ENCODE results near the gene UMOD. TPM values are rescaled to one million over a fixed set of nuclear protein-coding genes. Genes with fewer than 3 reads are reported as not detected.
"Not testable (repeated sequence)": the region's sequence is repeated elsewhere in the genome, so short reads cannot be mapped to it uniquely, and the experiment has no call there.

UMOD gene
- polyA plus RNA-seq, 1 donor = not detected

DNA sequence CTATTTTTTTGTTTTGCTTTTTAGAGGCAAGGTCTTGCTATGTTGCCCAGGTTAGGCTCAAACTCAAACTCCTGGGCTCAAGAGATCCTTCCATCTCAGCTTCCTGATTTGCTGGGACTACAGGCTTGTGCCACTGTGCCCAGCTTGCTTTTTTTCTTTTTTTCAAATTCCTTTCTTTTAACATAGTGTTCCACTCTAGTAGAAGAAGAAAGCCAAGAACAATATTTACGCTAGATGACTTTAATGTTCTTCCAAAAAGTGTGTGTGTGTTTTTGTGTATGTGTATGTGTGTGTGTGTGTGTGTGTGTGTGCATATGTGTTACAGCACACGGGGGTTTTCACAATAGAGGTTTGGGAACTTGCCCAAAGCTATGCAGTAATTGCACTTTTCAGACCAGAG is 10.7 kb upstream of the UMOD start:
- DNase-seq = no peak

DNA sequence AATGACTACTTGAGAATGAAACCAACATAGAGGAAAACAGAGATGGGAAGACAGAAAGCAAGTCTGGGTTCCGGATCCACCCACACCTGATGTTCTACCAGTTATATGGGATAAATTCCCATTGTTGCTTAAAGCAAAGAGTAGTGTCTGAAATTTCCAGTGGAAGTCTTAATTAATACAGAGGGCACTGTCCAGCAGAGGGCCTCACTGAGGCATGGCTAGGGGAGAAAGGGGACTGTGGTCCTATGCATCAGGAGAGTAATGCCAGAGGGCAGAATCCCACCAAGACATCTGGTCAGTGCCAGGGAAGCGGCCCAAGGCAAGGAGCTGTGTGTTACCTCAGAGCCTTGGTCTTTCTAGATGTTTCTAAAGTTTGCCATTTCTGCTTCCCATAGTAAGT is 7.5 kb upstream of the UMOD start:
- no peak for DNase-seq

DNA sequence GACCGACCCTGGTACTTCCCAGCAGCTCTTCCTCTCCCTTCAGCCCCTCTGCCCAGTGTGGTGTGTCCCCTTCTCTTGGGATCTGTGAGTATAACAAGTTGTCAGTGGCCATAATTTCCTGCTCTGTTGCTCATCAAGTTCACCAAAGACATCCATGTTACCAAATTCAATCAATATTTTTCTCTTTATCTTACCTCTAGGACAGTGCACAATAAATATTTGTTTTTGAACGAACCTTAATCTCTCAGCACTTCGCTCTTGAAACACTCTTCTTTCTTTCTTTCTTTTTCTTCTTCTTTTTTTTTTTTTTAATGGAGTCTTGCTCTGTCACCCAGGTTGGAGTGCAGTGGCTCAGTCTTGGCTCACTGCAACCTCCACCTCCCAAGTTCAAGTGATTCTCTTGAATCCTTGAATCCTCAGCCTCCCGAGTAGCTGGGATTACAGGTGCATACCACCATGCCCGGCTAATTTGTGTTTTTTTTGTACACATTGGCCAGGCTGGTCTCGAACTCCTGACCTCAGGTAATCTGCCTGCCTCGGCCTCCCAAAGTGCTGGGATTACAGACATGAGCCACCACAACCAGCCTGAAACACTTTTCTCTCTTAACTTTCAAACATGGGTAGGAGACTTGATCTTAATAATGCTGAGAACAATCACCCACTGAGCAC is 2.7 kb upstream of the UMOD start:
- no peak for DNase-seq

DNA sequence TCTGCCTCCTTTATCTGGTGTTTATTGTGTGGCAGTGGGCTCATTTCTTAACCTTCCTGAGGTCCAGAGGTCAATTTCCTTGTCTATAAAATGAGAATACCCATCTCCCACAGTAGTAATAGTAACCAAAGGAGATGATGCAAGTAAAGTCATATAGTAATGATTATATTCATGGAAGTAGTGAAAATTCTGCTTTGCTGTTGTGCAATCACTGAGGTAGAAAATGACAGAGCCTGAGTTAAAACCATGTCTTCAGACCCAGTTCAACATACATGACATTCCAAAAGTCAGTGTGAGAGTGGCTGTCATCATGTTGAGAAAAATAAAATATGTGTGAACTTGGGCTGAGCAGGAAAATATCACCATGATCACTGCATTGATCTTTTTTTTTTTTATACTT is 864 bp upstream of the UMOD start:
- no peak for DNase-seq

DNA sequence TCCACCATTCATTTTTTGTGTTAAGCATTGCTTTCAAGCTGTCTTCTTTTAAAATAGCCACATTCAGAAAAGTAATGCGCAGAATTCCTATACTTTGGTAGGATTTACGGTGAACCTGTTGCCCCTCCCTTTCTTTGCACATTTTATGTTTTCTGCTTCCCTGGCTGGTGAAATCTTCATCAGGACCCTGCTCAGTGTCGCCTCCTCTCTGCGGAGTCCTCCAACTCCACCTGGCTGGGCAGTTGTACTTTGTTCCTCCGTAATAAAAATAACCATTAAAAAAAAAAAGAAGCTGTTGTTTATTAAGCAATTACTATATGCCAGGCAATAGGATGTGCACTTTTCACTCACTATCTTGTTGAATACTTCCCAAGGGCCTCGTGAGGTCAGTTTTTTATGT is 2.9 kb downstream of the UMOD start:
- no peak for DNase-seq

DNA sequence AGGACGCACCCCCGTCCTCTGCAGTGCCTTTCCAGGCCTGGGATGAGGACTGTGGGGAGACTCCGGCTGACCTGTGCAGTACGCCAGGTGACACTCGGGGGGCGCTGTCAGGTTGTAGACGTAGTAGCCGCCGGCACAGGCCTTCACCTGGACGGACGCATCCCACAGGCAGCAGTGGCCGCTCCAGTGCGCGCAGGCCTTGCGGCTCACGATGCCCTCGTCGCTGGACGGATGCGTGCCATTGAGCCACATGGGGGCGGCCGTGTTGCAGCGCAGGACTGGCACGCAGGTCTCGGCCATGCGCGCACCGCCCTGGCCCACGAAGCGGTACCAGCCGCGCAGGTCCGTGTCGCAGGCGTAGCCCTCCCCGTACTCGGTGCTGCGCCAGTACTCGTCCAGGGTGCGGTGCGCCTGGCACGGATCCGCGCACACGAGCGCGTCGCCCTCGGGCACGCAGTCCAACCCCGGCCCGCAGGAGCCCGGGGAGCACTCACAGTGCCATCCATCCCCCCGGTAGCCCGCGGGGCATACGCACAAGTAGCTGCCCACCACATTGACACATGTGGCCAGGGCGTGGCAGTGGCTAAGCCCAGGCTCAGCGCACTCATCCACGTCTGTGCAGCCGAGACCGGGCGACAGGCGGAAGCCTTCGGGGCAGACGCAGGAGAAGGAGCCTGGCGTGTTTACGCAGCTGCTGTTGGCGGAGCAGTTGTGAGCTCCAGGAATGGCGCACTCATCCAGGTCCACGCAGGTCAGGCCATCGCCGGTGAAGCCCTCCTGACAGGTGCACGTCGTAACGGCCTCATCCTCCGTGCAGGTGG is 3.9 kb downstream of the UMOD start:
- no peak for DNase-seq

DNA sequence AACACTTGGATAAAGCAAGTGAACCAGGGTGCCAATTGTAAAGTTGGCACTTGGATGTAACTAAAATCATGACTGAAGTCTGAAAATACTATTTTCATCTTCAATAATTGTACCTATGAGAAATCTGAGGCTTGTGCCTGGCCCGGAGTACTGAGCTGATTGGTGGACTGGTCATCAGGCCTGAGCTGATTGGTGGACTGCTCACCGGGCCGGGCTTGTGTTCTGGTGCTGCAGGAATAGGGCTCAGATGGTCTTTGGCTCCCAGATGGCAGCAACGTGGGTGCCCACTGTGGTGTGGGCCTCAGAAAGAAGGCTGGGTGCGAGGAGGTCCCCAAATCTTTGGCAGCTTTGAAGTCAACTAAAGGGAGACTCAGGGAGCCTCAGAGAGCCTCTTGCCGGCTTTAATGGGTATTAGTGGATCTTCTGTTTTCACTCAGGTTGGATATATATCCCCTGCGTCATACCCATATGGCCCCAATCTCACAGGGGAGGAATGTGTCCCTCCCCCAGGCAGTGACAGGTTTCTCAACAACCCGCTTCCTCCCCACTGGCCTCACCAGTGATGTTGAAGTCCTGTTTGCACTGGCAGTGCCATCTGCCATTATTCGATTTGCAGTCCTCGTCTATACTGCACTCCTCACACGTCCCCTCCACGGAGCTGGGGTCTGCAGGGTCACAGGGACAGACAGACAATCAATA is 4.7 kb downstream of the UMOD start:
- DNase-seq = no peak

DNA sequence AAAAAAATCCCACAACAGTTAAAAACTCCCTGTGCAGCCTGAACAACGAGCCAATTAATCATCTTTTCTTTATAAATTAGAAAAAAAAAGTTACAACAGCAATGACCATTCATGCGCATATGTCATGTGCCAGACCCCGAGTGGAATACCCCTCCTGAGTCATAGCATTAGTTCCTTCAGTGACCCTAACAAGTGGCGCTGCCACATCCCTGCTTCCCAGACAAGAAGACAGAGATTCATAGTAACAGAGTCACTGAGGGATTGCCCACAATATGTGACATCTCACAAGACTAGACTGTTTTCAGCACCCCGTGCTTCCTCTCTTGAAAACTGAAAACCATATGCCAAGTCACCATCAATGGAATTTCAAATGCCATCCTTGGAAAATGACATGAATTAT is 7.9 kb downstream of the UMOD start:
- DNase-seq = no peak

DNA sequence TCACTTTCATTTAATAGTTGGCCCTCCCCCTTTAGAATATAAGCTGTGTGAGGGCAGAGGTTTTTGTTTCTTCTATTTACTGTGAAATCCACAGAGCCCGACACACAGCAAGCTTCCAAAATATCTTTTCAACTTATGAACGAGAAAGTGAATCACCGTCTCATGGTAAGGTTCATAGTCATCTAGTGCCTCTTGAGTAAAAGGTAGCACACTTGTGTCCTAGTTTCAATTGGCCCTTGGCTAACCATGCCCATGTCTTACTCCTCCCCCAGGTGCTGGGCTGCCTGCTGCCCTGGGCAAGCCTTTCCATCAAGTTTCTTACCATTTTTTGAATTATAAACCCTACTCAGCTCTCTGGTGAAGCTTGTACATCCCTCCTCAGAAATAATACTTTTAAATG is 12.8 kb downstream of the UMOD start:
- no peak for DNase-seq

DNA sequence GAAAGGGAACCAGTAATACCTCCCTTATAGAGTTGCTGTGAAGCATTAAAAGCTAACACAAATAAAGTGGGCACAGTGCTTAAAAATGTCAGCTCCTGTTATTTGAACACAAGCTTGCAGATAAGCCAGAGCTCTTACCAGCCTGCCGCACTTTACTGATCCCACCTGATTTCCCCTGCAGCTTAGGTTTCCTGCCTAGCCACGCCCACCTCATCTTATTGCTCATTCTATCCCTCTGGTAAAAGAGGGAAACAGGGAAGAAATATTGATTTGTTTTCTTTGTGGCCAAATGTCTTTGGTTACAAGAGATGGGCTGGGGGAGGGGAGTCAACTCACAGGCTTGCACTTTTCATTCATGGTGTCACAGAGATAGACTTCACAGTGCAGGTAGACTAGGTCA is 15.6 kb downstream of the UMOD start:
- no peak for DNase-seq

DNA sequence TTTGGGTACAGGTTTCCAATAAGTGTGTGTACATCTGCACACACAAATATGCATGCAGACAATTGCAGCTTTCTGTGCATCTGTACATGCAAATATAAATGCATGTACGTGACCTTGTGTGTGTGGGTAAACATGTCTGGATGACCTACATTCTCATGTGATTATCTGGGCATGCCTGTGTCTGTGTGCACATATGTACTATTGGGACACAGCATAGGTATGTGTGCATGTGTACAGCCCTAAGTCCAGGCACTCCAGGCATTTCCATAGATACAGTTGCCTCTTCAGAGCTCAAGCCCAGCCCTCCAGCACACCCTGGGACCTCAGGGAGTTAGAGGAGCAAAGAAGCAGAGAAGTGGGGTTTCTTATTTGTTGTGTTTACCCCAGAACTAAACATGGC is 18.1 kb downstream of the UMOD start:
- no peak for DNase-seq

DNA sequence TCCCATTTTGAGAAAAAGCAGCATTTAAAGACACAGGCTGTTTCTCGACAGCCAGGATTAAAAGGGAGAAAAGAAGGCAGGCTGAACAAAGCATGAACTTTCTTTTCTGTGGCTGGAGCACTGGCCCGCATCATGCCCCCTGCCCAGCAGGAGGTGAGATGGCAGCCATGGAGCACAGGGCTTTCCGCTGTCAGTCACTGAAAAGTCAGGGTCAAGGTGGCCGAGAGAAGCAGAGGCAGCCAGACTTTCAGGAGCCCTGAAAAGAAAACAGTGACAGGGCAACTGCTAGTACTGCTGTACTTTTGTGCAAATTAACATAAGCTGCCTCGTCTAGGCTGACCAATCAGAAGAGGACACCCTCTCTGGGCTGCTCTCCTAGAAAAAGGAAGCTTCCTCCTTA is 19.4 kb downstream of the UMOD start:
- no peak for DNase-seq

DNA sequence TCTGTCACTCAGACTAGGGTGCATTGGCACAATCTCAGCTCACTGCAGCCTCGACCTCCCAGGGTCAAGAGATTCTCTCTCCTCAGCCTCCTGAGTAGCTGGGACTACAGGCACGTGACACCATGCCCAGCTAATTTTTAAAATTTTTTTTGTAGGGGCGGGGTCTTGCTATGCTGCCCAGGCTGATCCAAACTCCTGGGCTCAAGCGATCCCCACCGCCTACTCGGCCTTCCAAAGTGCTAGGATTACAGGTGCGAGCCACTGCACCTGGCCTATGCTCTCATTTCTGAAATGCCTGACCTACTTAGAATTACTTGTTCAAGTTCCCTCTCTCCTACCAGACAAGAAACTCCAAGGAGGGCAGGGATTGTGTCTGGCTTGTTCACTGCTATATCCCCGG is 20.1 kb downstream of the UMOD start:
- DNase-seq = no peak

DNA sequence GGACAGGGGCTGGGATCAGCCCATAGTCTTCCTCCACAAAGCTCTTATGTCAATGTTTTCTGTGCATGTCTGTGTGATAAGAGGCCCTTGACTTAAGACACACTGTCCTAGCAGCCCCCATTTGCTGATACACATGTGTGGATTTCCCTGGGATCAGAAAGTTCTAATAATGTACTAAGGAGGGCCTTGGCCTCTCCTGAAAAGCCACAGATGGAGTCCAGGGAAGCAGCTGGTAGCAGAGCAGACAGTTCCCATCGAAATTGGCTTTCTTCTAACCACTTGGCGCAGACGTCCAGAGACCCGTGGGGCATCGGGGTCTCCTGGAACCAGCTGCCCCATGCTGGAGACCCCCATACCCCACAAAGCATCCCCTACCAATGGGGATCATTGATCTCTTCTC is 20.9 kb downstream of the UMOD start:
- DNase-seq = no peak

DNA sequence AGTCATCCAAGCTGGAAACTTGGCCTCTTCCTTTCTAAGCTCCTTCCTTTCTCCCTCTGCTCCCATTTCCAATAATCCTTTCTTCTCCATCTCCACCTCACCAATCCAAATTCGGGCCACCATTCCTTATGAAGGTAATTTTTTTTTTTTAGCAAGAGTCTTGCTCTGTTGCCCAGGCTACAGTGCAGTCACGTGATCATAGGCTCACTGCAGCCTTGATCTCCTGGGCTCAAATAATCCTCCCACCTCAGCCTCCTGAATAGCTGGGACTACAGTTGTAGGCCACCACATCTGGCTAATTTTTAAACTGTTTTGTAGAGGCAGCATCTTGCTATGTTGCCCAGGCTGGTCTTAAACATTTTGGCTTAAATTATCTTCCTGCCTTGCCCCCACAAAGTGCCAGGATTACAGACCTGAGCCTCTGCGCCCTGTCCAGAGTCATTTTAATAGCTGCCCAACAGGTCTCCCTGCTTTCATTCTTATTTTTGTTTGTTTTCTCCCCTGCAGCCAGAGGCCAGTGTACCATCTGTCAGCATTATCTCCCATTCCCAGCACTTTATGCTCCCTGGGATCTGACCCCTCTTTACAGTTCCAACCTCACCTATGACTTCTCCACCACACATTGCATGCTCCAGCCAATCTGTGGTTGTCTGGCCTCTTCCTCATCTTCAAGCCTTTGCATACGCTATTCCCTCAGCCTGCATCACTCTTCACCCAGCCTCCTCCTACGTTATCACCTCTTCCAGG is 22.9 kb downstream of the UMOD start:
- DNase-seq = no peak

DNA sequence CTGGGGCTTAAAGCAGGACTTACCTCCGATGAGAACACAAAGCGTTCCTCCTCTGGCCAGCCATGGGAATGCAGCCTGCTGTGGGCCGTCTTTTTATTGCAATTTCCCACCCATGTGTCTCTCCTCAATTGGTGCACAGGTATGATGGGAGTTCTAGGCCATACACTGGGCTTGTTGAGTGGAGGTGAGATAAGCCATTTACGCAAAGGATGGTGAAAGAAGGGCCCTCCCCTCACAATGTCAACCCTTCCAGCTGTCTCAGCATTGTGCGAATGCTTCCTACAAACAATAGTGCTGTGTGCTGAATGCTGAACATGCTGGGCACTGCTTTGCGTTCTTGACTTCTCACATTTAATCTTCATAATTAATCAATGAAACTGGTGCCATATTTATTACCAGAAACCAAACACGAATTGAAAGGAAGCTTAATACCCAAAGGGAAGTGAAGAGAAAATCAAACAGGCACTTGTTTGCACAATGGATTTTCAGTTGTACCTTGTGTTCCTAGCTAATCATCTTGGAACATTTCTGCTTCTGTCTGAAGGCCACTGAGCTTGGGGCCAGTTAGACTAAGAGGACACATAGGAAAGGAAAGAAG is 25.0 kb downstream of the UMOD start, which contains the start of gene GP2:
Gene GP2, minus strand, starts transcription at position 70 of the 598 bp plus-strand sequence. CDS start 1,082 bp downstream, outside the sequence.
- no peak for DNase-seq

DNA sequence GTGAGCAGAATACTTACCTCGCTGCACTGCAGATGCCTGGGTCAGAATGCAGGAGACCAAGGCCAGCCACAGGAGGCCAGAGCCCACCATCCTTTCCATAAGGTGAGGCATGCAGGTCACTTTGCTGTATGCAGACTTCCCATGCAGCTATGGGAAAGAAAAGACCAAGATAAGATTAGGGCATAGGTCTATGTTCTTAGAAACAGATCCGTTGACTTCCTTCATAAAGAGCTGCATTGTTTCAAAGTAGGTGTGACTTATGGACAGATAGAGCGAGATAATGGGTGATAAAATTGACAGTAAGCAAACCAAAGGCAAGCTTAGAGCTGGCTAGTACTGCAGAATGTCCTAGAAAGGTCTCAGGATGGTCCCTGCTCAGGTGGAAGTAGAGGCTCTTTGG is 26.2 kb downstream of the UMOD start:
- no peak for DNase-seq

DNA sequence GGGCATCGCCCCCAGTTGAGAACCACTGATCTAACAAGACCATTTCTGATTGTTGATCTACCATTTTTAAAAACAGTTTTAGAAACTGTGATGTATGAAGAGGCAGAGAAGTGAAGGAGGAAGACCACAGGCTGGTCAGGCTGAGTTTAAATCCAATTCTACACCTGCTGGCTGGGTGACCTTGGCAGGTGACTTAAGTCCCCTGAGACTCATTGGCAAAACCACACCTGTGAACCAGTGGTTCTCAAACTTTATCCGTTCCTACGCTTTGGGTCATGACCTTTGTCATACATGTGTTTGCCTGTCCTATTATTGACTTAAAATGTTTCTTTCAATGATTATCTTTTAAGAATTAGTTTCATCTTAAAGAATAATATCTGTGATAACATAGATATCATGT is 27.5 kb downstream of the UMOD start:
- DNase-seq = no peak

DNA sequence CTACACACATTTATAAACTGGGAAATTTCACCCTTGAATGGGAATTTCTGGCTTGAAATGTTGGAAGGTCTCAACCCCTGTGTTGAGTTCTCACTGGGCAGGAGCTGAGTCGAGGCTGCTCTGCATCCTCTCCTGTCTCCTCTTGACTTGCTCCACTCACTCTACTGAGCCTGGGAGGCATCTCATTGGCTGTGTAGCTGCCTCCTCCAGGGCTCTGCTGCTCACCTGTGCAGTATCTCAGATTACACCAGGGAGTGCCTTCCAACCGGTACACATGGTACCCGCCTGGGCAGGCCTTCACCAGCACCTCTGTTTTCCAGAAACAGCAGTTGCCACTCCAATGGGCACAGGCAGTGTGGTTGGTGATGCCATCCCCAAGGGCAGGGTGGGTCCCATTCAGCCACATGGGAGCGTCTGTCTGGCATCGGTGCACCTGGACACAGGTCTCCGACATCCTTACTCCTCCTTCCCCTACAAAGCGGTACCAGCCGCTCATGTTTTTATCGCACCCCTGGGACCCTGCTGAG is 28.9 kb downstream of the UMOD start:
- no peak for DNase-seq

DNA sequence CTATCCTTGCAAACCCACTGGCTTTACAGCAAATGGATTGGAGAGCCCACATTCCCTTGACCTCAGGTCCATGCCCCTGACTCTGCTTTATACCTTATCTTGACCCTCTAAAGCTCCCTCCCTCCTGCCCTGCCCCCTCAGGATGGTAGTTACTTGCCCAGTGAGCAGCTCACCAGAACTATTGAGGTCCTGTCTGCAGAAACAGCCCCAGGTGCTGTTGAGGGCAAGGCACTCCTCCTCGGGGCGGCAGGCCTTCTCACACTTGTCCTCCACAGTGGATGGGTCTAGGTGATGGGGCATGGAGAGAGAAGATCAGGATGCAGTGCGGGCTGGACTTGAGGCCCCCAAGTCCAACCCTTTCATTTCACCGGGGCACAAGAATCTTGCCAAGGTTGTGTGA is 29.8 kb downstream of the UMOD start:
- DNase-seq = no peak

DNA sequence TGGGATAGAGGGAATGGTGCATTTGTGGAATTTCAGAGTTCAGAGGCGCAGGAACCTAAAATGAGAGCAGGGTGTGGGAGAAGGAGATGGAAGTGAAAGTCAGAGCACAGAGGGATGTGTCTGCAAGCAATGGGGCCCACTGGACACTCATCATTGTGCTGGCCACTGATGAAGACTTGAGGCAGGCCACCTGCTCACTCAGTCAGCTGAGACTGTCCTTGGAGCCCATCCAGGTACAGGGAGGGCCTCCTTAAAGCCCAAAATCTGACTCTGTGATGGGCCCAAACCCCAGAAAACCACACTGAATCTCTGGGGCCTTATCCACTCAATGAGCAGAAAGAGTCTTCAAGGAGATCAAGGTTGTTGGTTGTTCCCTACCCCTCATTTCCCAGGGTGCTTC is 30.8 kb downstream of the UMOD start:
- no peak for DNase-seq

DNA sequence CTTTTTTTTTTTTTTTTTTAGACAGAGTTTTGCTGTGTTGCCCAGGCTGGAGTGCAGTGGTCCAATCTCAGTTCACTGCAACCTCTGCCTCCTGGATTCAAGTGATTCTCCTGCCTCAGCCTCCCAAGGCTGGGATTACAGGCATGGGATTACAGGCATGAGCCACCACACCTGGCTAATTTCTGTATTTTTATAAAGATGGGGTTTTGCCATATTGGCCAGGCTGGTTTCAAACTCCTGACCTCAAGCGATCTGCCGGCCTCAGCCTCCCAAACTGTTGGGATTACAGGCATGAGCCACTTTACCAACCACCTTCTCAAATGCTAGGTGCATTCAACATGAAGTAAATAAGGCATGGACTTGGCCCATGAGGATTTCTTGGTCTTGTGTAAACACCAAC is 31.5 kb downstream of the UMOD start:
- not testable (repeated sequence) for DNase-seq

All from hindlimb muscle (tissue), 1 donor.